HG03558 (cell line): ENCODE data around the gene PAEP.

Experiments
- ATAC-seq: cut with Tn5 transposase; IDR thresholded peaks from one replicate; pipeline ENCODE4 v1.9.1; 2021; ENCODE audit warnings: moderate number of reproducible peaks; ENCODE audit not compliant: unreplicated experiment; ENCODE audit errors: extremely low read depth

Gene PAEP

GRCh38 chr9:135611875-135612209, 50.3 kb downstream of the PAEP start:
- no peak for ATAC-seq

- no peak for ATAC-seq
Measured at GRCh38 chr9:135612437-135612836, 50.9 kb downstream of the PAEP start.

- no peak for ATAC-seq
Measured at GRCh38 chr9:135612981-135613910, 51.7 kb downstream of the PAEP start.

- no peak for ATAC-seq
Measured at GRCh38 chr9:135613946-135614805, 52.6 kb downstream of the PAEP start.

GRCh38 chr9:135614821-135615665, 53.5 kb downstream of the PAEP start:
- ATAC-seq: no peak

GRCh38 chr9:135615666-135616618, 54.4 kb downstream of the PAEP start:
- no peak for ATAC-seq
